GM12878 (cell line): Measurements from ENCODE around the gene CHDH.

Experiments
- GATAD2B ChIP-seq: fragments of 450-650 bp; conservative IDR thresholded peaks from 2 replicates; pipeline ENCODE4 v1.6.1; 2017; ENCODE audit warnings: low read depth, mild to moderate bottlenecking, moderate library complexity
- KDM1A ChIP-seq: fragments of 200-600 bp; sonication (generic); IDR thresholded peaks from 2 replicates; pipeline ENCODE4 v1.6.1; 2016; ENCODE audit warnings: borderline replicate concordance
- POLR2A ChIP-seq: IDR thresholded peaks from 2 replicates; pipeline ENCODE4 v1.6.1; 2011; ENCODE audit warnings: low read depth, mild to moderate bottlenecking, low read length
- TF ChIP-seq, protein P1 (sequence below), 3 experiments: IDR thresholded peaks in 2 of 3; conservative IDR thresholded peaks in 1 of 3; 2 replicates each; pipeline ENCODE4 v1.5.1; 2011; ENCODE audit warnings: low read depth in 3 of 3, low read length in 3 of 3, mild to moderate bottlenecking in 3 of 3, control low read depth in 2 of 3, moderate library complexity in 2 of 3, inconsistent platforms in 1 of 3, mixed read lengths in 1 of 3; ENCODE audit not compliant: control insufficient read depth in 2 of 3, insufficient read depth in 1 of 3; ENCODE audit errors: extremely low read depth in 1 of 3
- TF ChIP-seq, protein P2 (sequence below): IDR thresholded peaks from 2 replicates; pipeline ENCODE4 v1.6.1; 2012; ENCODE audit warnings: low read depth, low read length, improper control_type of control experiment

DNA sequence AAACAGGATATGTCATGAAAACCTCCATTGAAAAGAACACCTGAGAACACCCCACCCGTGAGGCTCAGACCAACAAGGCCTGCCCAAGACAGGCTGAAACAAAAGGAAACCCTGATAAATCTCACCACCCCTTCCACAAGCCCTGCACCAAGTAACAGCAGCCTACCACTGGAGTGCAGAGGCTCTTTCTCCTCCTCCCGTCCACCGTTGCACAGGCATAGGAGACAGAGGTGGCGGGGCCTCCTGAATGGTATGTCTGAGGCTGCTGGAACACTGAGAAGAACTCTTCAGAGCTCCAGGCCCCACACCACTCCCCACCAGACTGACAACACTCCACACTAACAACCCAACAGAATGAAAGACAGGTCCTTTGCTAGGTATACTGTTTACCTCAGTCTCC lies 21.4 kb downstream of the CHDH start:
- no peak for TF ChIP-seq GATAD2B
- TF ChIP-seq, protein P1, sequence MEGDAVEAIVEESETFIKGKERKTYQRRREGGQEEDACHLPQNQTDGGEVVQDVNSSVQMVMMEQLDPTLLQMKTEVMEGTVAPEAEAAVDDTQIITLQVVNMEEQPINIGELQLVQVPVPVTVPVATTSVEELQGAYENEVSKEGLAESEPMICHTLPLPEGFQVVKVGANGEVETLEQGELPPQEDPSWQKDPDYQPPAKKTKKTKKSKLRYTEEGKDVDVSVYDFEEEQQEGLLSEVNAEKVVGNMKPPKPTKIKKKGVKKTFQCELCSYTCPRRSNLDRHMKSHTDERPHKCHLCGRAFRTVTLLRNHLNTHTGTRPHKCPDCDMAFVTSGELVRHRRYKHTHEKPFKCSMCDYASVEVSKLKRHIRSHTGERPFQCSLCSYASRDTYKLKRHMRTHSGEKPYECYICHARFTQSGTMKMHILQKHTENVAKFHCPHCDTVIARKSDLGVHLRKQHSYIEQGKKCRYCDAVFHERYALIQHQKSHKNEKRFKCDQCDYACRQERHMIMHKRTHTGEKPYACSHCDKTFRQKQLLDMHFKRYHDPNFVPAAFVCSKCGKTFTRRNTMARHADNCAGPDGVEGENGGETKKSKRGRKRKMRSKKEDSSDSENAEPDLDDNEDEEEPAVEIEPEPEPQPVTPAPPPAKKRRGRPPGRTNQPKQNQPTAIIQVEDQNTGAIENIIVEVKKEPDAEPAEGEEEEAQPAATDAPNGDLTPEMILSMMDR (IDR thresholded peaks at IDR 0.05 in 2 of 3, conservative IDR thresholded peaks at IDR 0.05 in 1 of 3; ENCODE audit: control insufficient read depth in 2 of 3, extremely low read depth in 1 of 3, insufficient read depth in 1 of 3, low read depth in 3 of 3, low read length in 3 of 3): no peak
- no peak for TF ChIP-seq POLR2A
- TF ChIP-seq, protein P2, sequence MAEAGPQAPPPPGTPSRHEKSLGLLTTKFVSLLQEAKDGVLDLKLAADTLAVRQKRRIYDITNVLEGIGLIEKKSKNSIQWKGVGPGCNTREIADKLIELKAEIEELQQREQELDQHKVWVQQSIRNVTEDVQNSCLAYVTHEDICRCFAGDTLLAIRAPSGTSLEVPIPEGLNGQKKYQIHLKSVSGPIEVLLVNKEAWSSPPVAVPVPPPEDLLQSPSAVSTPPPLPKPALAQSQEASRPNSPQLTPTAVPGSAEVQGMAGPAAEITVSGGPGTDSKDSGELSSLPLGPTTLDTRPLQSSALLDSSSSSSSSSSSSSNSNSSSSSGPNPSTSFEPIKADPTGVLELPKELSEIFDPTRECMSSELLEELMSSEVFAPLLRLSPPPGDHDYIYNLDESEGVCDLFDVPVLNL: no peak
- TF ChIP-seq KDM1A: no peak
